Mesendoderm (in vitro differentiated cells): ENCODE results near the gene COL9A3.

Source experiments
- DNase-seq: peaks from one replicate; pipeline ENCODE4 v3.0.0; 2013
- H2AK5ac ChIP-seq: 2 replicates; pipeline ENCODE4 v1.6.1; 2013; ENCODE audit warnings: low read length, inconsistent platforms
- H2BK120ac ChIP-seq: 2 replicates; pipeline ENCODE4 v1.6.1; 2013; ENCODE audit warnings: low read depth, mild to moderate bottlenecking, low read length, moderate library complexity, mixed read lengths
- H2BK15ac ChIP-seq: replicated peaks from 2 replicates; pipeline ENCODE4 v1.6.1; 2013; ENCODE audit warnings: low read depth, mild to moderate bottlenecking, moderate library complexity
- H2BK5ac ChIP-seq: 2 replicates; pipeline ENCODE4 v1.6.1; 2013; ENCODE audit warnings: low read length, inconsistent platforms
- H3K18ac ChIP-seq: 2 replicates; pipeline ENCODE4 v1.6.1; 2013; ENCODE audit warnings: mild to moderate bottlenecking, low read length, mixed read lengths
- H3K23ac ChIP-seq: one replicate; pipeline ENCODE4 v1.6.1; 2013; ENCODE audit warnings: low read length
- H3K27ac ChIP-seq: 2 replicates; pipeline ENCODE4 v1.5.1; 2013; ENCODE audit warnings: low read depth, mild to moderate bottlenecking, inconsistent platforms, low read length, moderate library complexity
- H3K27me3 ChIP-seq: 2 replicates; pipeline ENCODE4 v1.6.1; 2013; ENCODE audit warnings: low read length, control low read depth, mild to moderate bottlenecking, inconsistent platforms; ENCODE audit not compliant: insufficient read depth, poor library complexity
- H3K36me3 ChIP-seq: 2 replicates; pipeline ENCODE4 v1.6.1; 2013; ENCODE audit warnings: low read length, inconsistent platforms; ENCODE audit not compliant: control insufficient read depth, insufficient read depth
- H3K4ac ChIP-seq: one replicate; pipeline ENCODE4 v1.6.1; 2013; ENCODE audit warnings: low read depth, mild to moderate bottlenecking, low read length, moderate library complexity
- H3K4me1 ChIP-seq: 2 replicates; pipeline ENCODE4 v1.6.1; 2013; ENCODE audit warnings: low read depth, low read length, inconsistent platforms; ENCODE audit not compliant: control insufficient read depth
- H3K4me2 ChIP-seq: 2 replicates; pipeline ENCODE4 v1.6.1; 2013; ENCODE audit warnings: low read length
- H3K4me3 ChIP-seq: 2 replicates; pipeline ENCODE4 v1.5.1; 2013; ENCODE audit warnings: mild to moderate bottlenecking, low read length
- H3K56ac ChIP-seq: one replicate; pipeline ENCODE4 v1.6.1; 2013; ENCODE audit warnings: low read length
- H3K79me1 ChIP-seq: 2 replicates; pipeline ENCODE4 v1.6.1; 2013; ENCODE audit warnings: low read length, inconsistent platforms
- H3K79me2 ChIP-seq: 2 replicates; pipeline ENCODE4 v1.6.1; 2013; ENCODE audit warnings: mild to moderate bottlenecking, low read length; ENCODE audit not compliant: control insufficient read depth, insufficient read depth
- H3K9ac ChIP-seq: 2 replicates; pipeline ENCODE4 v1.6.1; 2013; ENCODE audit warnings: low read length, inconsistent platforms
- H4K5ac ChIP-seq: one replicate; pipeline ENCODE4 v1.6.1; 2013; ENCODE audit warnings: low read length
- H4K8ac ChIP-seq: one replicate; pipeline ENCODE4 v1.6.1; 2013; ENCODE audit warnings: low read depth, mild to moderate bottlenecking, control low read depth, low read length, moderate library complexity
- WGBS: extraction: QIAGEN DNeasy Blood & Tissue Kit; methylation state at CpG from one replicate; pipeline ENCODE4 v1.1.7; 2013; ENCODE audit warnings: low lambda C conversion rate, missing lambda C conversion rate; ENCODE audit not compliant: insufficient coverage; ENCODE audit errors: extremely low coverage; 5-methylcytosine and 5-hydroxymethylcytosine counted together

Gene COL9A3

GRCh38 chr20:62834967-62835730 lies 18.3 kb downstream of the COL9A3 start:
- H2BK120ac ChIP-seq: no peak overlapping the region
- H2BK15ac ChIP-seq: no peak overlapping the region
- no peaks in the 10 kb centered on the region for H3K79me1 ChIP-seq
- no peak overlapping the region for H3K18ac ChIP-seq
- no peak overlapping the region for H4K5ac ChIP-seq
- H2BK5ac ChIP-seq: no peak overlapping the region
- H3K9ac ChIP-seq: no peak overlapping the region
- no peaks in the 10 kb centered on the region for H3K27me3 ChIP-seq
- WGBS: no CpG with 5 or more reads among the region's 24 CpGs
- H3K23ac ChIP-seq: no peak overlapping the region
- no peak for DNase-seq
- no peaks in the 10 kb centered on the region for H3K4me1 ChIP-seq
- no peak overlapping the region for H2AK5ac ChIP-seq
- no peak overlapping the region for H4K8ac ChIP-seq
- no peak overlapping the region for H3K4ac ChIP-seq
- H3K79me2 ChIP-seq: no peaks in the 10 kb centered on the region
- no peak overlapping the region for H3K4me3 ChIP-seq
- H3K56ac ChIP-seq: no peak overlapping the region
- H3K27ac ChIP-seq: no peak overlapping the region
- no peaks in the 10 kb centered on the region for H3K36me3 ChIP-seq
- H3K4me2 ChIP-seq: no peak overlapping the region

DNA sequence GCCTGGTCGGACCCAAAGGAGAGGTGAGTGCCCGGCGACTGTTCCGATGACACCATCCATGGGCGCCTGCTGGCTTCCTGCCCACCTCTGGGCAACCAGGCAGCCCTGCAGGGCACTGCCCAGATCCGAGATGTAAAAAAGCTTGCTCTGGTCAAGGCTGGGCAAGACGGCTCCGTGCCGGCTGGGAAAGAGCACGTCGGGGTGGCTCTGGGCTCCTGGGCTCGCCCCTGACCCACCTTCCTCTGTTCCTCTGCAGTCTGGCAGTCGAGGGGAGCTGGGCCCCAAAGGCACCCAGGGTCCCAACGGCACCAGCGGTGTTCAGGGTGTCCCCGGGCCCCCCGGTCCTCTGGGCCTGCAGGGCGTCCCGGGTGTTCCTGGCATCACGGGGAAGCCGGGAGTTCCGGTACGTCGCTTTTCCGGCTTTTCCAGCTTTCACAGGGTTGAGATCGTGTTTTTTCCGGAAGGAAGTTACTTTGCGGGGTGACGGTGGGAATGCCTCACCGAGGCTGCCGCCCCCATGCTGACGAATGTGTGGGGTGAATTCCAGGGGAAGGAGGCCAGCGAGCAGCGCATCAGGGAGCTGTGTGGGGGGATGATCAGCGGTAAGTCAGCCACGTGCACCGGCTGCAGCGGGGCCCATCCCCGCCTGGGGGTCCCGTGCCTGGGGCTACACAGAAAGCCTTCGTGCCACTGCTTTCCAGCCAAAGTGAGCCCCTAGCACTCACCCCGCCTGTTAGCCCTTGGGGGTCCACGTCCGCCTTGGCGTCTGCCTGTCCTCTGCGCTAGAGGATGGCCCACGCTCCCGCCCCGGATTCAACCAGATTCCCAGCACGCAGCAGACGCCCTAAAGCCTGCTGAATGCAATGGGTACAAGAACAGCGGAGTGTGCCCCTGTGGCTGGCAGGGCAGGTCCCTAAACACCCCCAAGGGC lies 19.3 kb downstream of the COL9A3 start:
- Histone ChIP-seq H3K4ac (no peak overlapping the region), H3K9ac (no peak overlapping the region), H2AK5ac (no peak overlapping the region), H3K56ac (no peak overlapping the region), H3K23ac (no peak overlapping the region), H3K79me1 (no peaks in the 10 kb centered on the region), H3K4me1 (no peaks in the 10 kb centered on the region), H2BK15ac (no peak overlapping the region), H3K79me2 (no peaks in the 10 kb centered on the region), H3K18ac (no peak overlapping the region), H4K5ac (no peak overlapping the region), H3K4me3 (no peak overlapping the region), H3K27me3 (no peaks in the 10 kb centered on the region), H2BK5ac (no peak overlapping the region), H3K4me2 (no peak overlapping the region), H4K8ac (no peak overlapping the region), H3K27ac (no peak overlapping the region), H3K36me3 (no peaks in the 10 kb centered on the region), H2BK120ac (no peak overlapping the region)
- WGBS: no CpG with 5 or more reads among the region's 52 CpGs
- no peak for DNase-seq

- no CpG with 5 or more reads among the region's 19 CpGs for WGBS
- no peak overlapping the region for H4K5ac ChIP-seq
Measured at GRCh38 chr20:62836967-62837490, 20.2 kb downstream of the COL9A3 start.

DNA sequence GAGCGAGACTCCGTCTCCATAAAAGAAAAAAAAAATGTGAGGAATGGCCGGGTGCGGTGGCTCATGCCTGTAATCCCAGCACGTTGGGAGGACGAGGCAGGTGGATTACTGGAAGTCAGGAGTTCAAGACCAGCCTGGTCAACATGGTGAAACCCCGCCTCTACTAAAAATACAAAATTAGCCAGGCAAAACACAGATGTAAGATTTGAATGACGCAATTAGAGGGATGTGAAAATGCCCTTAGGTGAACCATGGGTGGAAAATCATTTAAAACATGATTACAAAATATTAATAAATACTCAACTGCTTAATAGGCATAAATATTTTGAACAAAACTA lies 20.9 kb downstream of the COL9A3 start:
- H3K79me2 ChIP-seq: no peaks in the 10 kb centered on the region
- no peak overlapping the region for H3K18ac ChIP-seq
- H3K4me1 ChIP-seq: no peaks in the 10 kb centered on the region
- no peak overlapping the region for H2BK120ac ChIP-seq
- no peaks in the 10 kb centered on the region for H3K27me3 ChIP-seq
- no peaks in the 10 kb centered on the region for H3K36me3 ChIP-seq
- no peak overlapping the region for H3K4me2 ChIP-seq
- H2BK5ac ChIP-seq: no peak overlapping the region
- no peak overlapping the region for H3K23ac ChIP-seq
- H3K4ac ChIP-seq: no peak overlapping the region
- H3K56ac ChIP-seq: no peak overlapping the region
- WGBS: no CpG with 5 or more reads among the region's 8 CpGs
- H4K8ac ChIP-seq: no peak overlapping the region
- no peak overlapping the region for H3K27ac ChIP-seq
- no peak overlapping the region for H3K9ac ChIP-seq
- no peak overlapping the region for H3K4me3 ChIP-seq
- DNase-seq: no peak
- H2BK15ac ChIP-seq: no peak overlapping the region
- no peak overlapping the region for H4K5ac ChIP-seq
- H2AK5ac ChIP-seq: no peak overlapping the region
- no peaks in the 10 kb centered on the region for H3K79me1 ChIP-seq

More at GRCh38 chr20:62836967-62837490, 20.2 kb downstream of the COL9A3 start:
- Histone ChIP-seq H3K23ac (no peak overlapping the region), H3K4me1 (no peaks in the 10 kb centered on the region), H3K18ac (no peak overlapping the region), H3K4me2 (no peak overlapping the region), H3K36me3 (no peaks in the 10 kb centered on the region), H2BK5ac (no peak overlapping the region), H3K4me3 (no peak overlapping the region), H3K27me3 (no peaks in the 10 kb centered on the region), H3K56ac (no peak overlapping the region), H3K27ac (no peak overlapping the region), H3K79me1 (no peaks in the 10 kb centered on the region), H2BK15ac (no peak overlapping the region), H3K9ac (no peak overlapping the region), H4K8ac (no peak overlapping the region), H3K4ac (no peak overlapping the region), H2AK5ac (no peak overlapping the region), H2BK120ac (no peak overlapping the region), H3K79me2 (no peaks in the 10 kb centered on the region)
- DNase-seq: no peak

- no peak overlapping the region for H3K4ac ChIP-seq
- H2BK5ac ChIP-seq: no peak overlapping the region
- H3K4me1 ChIP-seq: no peaks in the 10 kb centered on the region
- H3K18ac ChIP-seq: no peak overlapping the region
- H3K79me1 ChIP-seq: no peaks in the 10 kb centered on the region
- no peak overlapping the region for H3K9ac ChIP-seq
- H3K36me3 ChIP-seq: no peaks in the 10 kb centered on the region
- no peak overlapping the region for H4K5ac ChIP-seq
- no peak overlapping the region for H3K23ac ChIP-seq
- H3K4me2 ChIP-seq: no peak overlapping the region
- H2BK15ac ChIP-seq: no peak overlapping the region
- no peak overlapping the region for H3K27ac ChIP-seq
- DNase-seq: no peak
- H3K79me2 ChIP-seq: no peaks in the 10 kb centered on the region
- no peak overlapping the region for H3K4me3 ChIP-seq
- WGBS: no CpG with 5 or more reads among the region's 27 CpGs
- H3K27me3 ChIP-seq: no peaks in the 10 kb centered on the region
- H3K56ac ChIP-seq: no peak overlapping the region
- H2AK5ac ChIP-seq: no peak overlapping the region
- H2BK120ac ChIP-seq: no peak overlapping the region
- H4K8ac ChIP-seq: no peak overlapping the region
Measured at GRCh38 chr20:62838128-62838891, 21.5 kb downstream of the COL9A3 start.
